Stimulated activated CD8-positive, alpha-beta memory T cell treated with anti-CD3 and anti-CD28 coated beads, Interleukin-2, amount 100 ng/mL, for 1 hour (primary cell): Measurements from ENCODE around the gene PLP2.

ENCODE experiments used
- DNase-seq, 2 donors: peaks; one replicate each; pipeline ENCODE4 v3.0.0-alpha.2; 2020; ENCODE audit warnings: low read depth in 2 of 2

Gene PLP2

DNA sequence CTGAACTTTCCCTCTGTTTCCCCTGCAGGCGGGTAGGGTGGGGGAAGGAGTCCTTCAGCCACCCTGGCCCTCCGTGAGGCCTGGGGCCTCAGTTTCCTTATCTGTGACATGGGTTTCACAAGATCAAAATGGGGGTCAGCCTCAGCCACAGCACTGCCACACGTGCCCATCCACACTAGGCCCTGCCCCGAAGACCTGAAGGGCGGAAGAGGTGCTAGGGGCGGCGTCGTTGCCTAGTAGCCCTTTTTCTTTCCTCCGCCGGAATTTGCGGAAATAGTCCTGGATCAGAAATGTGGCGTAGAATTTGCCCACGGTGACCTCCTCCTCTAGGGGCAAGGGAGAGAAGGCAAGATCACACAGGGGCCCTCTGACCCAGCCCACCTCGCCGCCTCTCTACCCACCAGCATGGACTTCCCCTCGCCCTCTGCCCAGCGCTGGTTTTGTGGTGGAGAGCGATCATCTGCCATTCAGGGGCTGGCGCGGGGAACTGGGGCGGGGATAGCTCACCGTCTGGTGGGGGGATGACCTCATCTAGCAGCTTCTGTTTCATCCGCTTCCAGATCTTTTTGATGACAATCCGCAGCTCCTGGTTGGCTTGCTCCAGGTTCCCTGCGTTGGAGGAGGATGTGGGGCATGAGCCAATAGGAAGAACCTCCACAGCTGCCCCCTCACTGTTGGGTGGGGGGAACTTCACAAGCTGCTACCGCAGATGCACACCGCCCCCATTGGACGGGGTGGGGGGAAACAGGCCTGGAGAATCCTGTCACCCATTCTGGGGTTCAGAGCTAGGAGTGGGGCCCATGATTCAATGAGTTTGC lies 37.9 kb downstream of the PLP2 start:
- DNase-seq: no peak

DNA sequence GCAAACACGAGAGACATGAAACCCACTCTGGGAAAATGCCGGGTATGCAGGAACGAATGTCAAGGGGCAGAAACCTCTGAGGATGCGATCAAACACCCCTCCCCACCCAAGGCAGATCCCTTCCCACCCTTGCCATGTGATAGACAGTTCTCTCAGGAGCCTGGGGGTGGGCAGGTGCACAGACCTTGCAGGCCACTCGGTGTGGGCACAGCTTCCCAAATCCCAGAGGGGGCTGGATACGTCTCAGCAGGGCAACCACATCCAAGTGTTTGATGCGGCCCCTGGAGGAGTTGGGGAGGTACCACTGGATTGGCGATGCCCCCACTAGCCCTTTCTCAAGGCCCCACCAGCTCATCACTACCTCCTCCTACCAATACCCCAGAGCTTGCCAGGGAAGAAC lies 38.7 kb downstream of the PLP2 start:
- DNase-seq: no peak

DNA sequence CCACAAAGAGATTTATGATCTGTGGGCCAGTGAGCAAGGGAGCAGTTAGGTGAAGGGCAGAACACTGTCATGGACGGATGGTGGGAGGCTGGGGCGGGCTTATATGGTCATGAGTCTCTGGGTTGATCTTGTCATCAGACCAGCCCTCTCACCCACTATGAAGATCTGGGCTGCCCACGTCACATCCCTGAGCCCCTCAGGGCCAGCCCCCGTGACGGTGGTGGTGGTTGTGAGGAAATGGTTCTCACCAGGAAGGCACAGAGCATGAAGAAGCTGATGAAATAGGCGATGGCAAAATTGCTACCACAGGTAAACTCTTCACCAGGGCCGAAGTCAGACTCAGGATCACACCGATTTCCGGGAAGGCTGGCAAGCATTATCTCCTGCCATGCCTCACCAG lies 39.4 kb downstream of the PLP2 start:
- no peak for DNase-seq

DNA sequence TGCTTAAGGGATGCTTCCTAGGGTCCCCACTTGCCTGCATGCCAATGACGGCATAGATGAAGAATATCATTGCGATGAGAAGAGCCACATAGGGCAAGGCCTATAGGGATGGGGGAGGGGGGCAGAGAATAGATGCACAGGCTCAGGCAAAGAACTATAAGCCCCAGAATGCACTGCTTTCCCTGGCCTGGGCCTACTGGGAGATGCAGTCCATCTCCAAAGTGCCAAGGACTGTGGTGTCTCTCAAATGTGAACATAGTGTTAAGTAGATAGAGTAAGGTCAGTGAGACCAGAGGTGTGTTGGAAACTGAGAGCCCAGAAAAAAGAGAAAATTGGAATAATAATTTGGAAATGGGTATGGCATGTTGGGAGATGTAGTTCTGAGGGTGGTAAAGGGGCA lies 40.5 kb downstream of the PLP2 start:
- DNase-seq: no peak

DNA sequence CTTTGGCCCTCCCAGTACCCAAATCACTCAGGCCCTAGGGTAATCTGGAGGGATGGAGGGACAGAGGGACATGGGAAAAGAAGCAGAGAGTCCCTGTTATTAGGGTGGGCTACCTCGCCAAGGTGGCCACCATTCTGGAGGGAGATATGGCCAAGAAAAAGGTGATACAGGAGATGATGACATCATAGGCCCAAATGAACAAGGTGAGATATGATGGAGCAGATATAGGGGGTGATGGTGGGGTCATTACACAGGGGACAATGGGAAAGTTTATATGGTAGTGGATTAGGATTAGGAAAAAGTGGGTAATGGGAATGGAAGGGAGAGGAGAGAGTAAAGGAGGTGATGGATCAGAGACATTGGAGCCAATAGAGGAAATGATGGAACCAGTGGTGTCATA lies 41.2 kb downstream of the PLP2 start:
- no peak for DNase-seq

DNA sequence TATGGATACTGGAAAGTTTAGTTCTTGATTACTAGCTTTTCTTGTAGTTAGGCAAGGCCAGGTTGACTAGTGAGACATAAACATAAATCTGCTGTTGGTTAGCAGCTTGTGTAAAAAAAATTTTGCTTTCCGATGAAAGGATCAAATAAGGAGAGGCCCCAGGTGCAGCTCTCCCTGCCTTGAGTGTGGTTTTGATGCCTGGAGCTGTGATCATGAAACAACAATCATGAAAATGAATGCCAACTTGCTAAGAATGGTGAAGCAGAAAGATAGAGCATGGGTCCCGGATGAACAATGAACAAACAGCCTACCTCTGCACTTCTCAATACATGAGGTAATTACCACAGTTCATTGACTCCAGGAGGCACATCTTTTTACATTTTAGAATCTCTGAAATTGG lies 42.7 kb downstream of the PLP2 start:
- no peak for DNase-seq

DNA sequence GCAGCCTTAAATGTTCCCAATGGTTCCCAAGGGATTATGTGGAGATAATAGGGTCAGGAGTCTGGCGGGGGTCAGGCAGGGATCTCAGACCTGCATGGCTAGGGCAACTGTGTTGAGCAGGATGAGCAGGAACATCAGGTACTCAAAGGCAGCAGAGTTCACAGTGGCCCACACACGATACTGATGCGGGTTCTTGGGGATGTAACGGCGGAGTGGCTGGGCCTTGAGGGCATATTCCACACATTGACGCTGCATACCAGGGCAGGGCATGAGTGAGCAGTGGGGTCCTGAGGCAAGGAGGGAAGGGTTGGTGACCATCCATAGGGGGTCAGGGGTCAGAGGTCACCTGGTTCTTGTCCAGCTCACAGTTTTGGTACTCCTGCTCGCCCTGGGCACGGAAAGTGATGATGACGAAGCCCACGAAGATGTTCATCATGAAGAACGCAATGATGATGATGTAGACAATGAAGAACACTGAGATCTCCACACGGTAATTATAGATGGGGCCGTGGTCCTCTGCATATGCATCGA lies 43.4 kb downstream of the PLP2 start:
- DNase-seq: no peak

DNA sequence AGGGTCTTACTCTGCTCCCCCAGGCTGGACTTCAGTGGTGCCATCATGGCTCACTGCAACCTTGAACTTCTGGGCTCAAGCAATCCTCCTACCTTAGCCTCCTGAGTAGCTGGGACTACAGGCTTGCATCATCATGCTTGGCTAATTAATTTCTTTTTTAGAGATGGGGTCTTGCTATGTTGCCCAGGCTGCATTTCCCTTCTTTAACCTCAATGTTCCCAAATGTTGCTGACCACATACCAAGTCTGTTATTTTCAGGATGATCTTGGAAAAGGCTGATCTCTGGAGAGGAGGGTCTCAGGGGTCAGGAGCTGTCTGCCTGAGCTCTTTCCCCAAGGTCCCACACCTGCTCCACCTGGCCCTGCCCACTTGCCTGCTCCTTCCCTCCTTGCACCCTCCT lies 48.4 kb downstream of the PLP2 start:
- no peak for DNase-seq

DNA sequence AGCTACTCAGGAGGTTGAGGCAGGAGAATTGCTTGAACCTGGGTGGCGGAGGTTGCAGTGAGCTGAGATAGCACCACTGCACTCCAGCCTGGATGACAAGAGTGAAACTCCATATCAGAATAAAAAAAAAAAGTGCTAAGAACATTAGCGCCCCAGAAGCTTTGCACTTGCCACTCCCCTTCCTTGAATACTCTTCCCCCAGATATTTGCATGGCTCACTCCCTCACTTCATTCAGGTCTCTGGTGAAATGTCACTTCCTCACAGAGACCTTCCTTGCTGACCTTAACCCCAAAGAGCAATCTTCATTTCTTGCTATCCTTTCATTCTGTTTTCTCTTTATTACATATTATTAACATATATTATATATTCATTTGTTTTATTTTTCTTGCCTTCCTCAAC lies 50.2 kb downstream of the PLP2 start:
- DNase-seq: no peak
